Embryonic facial prominence (tissue), 1 donor: ENCODE results near the gene AGAP1.

Source experiments
- DNase-seq: peaks from one replicate; pipeline ENCODE4 v3.0.0-alpha.2; 2016; ENCODE audit errors: extremely low spot score

Gene AGAP1

DNA sequence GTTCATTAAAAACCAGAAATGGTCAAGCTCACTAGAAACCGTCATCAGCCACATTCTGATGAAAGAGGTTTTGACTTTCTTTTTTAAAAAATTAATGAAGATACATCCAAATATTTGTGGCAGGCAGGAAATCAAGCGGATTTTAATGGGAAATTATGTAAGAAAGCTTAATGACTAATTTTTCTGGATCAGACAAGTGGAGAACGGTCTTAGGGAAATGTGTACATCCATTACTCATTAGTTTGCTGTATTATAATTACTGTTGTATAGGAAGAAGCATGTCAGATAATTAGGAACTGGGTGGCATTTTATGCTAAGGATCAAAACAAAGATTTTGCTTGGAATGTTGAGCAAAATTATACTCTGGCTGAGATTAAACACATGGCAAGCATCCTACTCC lies 39.4 kb downstream of the AGAP1 start:
- DNase-seq: no peak

DNA sequence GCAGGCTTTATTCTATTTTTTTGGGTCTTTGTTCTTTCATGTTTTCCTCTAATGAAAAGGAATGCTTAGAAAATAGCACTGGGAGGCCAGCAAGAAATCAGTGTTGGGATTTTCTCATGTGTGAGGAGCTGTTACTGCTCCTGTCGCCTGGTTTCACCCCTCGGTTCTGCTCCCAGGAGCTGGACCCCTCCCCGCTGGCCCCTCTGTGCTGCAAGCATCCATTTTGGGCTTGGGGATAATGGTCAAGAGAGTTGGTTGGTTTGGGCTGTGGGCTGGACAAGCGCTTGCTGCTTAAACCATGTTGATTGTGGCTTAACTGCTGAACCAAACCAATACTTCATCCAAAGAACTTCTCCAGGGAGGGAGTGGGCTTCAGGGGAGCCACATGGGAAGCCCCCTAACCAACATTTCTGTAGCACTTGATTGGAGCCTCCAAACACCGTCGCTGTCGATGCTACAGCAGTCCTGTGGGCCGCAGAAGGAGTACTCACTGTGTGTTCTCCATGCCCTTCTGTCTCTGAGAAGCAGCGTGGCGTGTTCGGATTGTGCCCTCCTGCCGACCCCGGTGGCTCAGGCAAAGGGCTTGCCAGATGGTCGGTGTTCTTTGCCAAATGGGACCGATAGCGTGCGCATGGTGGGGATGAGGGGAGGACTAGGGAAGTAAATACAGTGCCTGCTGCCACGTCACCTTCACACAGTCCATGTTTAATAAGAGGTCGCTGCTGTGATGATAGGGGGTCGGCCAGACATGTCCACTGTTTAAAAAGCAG lies 40.0 kb downstream of the AGAP1 start:
- DNase-seq: no peak

DNA sequence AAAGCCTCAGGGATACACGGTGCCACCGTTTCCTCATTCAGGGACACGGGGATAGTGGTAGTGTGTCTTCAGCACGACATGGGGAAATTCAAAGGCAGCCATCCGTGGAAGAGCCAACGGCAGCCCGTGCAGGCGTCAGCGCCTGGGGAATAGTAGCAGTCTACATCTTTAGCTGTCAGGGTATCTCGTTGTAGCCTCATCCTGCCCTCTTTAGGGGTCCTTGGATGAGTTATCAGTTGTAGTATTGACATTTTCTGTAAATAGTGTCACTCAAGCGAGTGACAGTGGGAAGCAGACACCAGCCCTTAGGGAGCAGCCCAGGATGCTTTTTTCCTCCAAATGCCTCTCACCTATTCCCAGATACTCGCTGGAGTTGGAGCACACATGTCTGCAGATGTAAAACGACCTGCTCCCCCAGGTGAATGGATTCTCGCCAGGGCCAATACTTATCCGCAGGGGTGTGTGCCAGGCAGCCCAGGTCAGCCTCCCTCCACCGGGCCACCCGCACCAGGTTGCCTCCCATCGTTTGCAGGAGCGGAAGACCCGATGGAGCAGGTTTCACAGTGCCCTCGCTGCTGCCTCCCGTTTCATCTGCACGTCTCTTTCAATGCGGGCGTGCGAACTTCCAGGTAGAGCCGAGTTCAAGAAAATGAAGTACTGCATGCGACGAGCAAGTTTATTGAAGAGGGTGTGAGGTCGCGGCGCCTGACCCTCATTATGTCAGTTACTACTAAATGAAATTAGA lies 41.0 kb downstream of the AGAP1 start:
- DNase-seq: no peak

DNA sequence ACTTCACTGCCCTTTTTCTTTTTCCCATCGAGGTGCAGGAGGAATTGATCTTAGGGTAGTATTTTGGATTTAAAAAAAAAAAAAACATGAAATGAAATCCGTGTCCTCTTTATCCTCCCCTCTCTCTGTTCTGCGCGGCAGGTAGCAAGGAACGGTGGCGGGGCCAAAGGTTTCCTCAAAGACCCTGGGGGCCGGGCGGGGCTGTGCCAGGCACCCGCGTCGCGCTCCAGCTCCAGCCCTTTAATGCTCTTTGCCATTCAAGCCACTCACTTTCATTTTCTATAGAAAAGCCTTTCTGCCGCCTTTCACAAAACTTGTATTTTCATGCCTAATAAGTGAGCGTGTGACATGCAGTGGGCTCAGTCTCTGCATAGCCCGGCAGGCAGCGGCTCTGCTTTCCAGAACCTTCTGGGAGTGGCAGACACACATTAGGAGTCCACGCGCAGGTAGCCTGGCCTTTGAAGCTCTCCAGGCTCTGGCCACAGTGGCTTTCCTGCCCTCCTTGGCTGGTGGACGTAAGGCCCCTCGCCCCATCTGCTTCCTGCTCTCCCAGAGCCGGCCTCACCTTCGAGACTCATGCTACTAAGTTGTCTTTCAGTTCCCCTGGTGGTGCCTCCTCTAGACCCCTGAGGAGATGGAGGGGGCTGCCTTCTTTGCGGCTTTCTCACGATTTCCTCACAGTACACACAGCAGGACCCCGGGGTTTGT lies 41.7 kb downstream of the AGAP1 start:
- DNase-seq: no peak

DNA sequence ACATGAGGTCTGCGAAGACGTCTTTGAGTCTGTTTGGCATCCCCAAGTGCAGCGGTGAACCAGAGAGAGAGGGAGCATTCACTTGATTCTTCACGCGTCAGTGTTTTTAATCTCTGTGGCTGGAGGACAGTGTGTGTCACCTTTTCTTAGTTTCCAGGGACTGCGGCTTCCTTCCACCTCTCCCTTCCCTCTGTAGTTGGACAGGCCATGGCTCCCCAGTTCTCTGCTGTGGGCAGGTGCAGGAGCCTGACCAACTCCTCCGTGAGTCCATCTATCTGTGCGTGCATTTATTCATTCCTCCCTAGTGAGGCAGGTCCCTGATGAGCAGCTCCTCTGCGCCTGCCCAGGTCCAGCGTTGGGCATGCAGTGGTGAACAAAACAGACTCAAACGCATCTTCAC lies 42.9 kb downstream of the AGAP1 start:
- DNase-seq: no peak

DNA sequence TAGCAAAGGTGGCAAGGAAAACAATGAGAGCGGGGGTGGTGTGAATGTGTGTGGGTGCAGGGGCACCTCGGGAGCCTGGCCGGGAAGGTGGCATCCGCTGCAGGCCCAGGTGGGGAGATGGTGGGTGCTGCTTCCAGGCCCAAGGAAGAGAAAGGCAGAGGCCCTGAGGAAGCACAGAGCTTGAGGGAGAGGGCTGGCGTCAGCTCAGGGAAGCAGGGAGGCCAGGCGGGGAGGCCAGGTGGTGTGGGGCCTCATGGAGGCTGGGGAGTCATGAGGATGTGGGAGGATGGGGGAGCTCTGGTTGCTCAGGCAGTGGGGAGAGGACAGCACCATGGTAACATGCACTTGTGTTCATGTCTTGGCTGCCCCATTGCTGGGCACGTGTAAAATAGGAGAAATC lies 43.3 kb downstream of the AGAP1 start:
- DNase-seq: no peak

DNA sequence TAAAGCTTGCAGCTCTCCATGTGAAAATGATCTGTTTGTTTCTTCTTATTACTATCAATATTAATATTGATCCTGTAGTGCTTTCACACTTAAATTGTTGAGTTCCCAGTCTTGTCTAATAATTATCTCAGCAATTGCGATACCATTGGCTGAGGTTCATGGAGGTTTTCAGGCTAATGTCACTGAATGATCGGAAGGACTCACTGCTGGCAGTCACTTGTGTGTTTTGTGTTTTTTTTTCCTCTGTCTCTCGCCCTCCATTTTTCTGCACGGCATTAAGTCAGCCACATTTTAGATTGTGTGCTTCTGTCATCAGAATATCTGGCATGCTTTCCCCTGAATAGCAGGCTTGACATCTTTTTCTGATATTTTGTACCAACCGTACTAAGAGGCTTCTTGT lies 43.7 kb downstream of the AGAP1 start:
- DNase-seq: no peak

DNA sequence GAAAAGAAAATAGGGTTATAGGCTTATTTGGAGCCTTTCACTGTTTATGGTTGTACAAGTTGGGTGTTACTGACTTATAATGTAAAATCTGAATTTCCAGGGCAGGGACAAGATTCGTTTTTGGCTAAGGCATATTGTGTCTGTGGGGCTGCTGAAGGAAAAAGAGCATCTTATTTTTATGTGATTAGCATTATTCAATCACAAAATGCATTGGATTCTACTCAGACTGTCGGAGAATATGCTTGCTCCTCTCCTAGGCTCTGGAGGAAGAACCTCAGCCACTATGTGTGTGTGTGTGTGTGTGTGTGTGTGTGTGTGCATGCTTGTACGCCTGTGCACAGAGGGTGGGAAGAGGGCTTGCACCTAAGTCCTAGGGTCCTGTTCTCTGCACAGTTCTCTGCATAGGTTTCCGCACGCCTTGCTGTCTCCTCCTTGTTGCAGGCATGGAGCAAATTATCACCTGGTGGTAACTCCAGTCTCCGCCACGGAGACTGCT lies 44.3 kb downstream of the AGAP1 start:
- no peak for DNase-seq

DNA sequence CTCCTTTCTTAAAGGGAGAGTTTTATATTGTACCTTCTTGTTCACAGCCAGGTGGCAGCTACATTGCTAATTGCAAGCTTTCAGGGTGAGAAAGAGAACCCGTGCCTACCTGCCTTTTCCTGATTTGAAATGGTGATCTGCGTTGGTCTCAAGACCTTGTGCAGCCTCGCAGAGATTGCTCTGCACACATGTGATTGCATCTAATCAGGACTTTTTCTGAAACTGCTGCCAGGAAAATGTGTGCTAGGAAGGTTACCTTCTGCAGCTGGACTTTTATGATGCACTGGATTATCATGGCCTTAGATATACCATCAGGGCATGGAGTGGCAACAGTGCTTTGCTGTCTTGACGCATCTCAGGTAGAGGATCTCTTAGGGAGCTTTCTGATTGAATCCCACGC lies 45.1 kb downstream of the AGAP1 start:
- DNase-seq: no peak

DNA sequence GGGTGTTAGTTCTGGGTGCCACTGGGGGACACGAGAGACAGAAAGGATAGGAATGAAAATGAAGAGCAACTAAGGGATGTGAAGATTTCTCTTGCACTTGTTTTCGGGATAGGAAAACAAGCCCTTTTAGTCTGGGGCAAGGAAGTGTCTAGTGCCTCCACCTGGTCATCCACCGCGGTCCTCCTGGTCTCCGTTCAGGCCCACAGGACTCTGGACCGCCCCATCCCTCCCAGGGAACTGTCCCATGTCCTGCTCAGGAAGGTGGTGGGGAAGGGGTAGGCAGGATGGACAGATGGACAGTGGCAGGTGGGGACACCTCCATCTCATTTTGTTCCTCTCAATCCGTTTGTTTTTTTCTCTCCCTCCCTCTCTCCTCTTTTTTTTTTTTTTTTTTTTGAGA lies 45.9 kb downstream of the AGAP1 start:
- DNase-seq: no peak

DNA sequence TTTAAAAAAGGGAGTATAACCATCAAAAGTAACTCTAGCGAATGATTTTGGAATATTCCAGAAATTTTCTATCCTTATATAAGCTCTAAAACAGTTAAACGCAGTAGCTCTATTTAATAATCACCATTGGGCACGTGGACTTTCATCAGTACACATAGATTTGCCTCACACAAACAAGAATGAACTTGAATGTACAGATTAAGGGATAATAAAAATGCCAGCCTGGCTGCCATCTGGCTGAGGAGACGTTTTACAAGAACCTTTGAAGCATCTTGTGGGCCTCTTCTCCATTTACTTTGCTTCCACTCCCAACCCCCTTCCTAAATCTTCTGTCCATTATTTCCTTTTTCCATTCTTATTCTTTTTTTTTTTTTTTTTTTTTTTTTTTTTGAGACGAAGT lies 47.2 kb downstream of the AGAP1 start:
- DNase-seq: no peak

DNA sequence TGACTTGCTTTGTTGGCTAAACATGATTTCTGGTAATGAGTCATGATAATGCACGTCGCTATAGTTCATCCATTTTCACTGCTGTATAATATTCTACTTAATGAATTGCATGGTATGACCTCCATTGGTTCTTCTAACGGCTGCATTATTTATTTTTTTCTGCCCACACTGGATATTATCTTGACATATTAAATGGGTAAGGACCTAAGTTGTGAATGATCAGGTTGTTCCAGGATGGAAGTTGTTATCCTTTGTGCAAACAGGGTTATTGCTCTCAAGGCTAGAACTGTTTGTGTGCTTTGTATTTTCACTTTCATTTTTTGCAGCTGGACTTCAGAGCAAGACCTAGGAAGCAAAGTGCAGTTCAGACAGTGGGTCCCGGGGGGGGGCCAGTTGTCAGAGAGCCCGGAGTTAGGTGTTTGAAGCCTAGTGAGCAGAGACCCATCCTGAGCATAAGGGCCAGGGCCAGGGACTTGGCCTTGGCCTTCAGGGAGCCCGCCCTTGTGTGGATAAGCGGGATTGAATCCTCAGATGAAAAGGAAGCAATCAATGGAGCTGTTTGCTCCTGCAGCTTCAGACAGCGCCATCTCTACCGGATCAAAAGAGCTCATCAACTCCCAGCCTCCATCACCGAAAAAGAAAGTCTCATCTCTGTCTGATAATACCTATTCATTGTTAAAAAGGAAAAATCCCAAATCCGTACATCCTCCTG lies 48.2 kb downstream of the AGAP1 start:
- no peak for DNase-seq

DNA sequence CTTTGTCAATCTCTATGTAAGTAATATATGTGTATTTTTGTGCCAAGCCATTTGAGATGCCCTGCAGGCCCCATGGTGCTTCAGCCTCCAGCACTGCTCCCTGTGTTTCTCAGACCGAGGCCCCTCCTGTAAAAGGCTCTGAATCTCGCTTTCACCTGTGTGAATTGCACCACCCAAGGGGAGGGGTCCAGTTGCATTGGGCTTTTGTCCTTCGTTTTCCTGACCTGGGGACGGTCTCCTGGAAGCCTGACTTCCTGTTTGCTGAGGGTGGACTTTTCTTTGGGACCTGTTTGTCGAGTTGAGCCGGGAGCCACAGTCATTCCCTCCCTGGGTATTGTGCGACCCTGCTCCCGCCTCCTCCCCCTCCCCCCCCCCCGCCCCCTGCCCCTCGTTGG lies 48.9 kb downstream of the AGAP1 start:
- DNase-seq: no peak

DNA sequence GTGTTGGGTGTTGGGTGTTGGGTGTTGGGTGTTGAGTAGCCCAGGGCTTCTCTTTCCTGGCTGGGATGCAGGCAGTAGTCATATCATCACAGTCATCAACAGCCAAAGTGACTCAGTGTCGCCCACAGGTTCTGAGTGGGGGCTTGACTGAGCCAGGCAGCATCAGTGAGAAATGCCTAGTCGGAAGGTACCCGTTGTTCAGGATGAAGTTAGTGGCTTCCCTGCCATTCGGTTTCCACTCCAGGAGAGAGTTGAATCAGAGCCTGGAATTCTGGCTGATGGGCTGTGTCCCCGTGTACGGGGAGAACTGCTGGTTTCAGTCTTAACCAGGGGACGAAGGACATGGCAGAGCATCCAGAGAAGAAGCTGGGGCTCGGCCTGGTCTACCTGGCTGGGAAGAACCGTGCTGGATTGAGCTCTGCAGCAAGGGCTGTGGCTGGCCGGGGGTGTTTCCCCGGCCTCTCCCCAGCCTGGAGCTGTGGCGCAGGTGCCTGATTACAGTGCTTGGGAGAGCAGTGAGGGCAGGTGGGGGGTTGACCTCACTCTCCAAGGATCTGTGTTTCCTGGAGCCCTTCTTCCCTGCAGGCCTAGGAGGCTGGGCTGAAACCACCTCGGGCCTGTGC lies 49.4 kb downstream of the AGAP1 start:
- DNase-seq: no peak

DNA sequence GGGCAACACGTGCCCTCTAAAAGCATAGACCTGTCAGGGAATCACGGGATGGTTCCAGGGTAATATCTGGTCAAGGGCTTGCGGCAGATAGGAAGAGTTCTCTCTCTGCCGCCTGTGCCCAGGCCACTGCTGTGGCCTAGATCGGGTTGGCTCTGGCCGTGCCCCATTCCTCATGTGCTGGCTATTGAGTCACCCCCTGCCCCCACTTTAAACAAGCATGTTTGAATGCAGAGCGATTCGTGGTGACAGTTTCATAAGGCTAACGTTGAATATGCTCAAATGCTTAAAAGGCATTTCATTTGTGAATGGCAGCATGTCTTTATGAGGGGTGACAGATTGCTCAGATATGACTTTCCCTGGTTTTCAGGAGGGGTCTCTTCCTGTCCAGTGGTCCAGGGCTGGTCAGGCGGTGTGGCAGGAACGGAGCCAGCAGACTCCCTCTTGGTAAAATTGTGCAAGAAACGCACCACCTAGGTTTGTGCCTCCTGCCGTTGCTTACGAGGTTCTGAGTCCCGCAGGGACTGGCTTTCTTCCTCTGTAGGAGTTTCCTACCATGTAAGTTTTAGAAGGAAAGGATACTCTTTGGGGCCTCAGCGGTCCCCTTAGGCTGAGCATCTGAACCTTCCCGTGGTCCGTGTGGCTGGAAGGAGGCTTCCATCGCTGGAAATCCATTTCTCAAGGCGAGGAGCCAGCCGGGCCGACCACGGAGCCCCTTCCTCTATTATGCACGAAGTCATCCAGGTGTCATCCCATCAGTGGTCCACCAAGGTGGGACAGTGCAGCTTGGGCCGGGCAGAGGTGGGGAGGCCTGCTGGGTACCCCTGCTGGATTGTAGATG lies 50.2 kb downstream of the AGAP1 start:
- no peak for DNase-seq

DNA sequence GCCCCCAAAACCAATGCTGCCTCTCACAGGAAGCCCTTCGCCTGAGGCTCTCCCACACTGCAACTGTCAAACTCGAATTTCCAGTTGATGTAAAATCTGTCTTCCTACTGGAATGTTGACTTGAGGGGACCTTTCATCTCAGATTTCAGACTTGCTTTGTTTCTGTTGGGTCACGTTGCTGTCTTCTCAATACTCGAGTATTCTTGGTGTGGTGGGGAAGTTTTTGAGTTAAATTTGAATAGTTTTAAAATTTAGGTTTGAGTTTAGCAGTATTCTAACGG lies 50.8 kb downstream of the AGAP1 start:
- no peak for DNase-seq

DNA sequence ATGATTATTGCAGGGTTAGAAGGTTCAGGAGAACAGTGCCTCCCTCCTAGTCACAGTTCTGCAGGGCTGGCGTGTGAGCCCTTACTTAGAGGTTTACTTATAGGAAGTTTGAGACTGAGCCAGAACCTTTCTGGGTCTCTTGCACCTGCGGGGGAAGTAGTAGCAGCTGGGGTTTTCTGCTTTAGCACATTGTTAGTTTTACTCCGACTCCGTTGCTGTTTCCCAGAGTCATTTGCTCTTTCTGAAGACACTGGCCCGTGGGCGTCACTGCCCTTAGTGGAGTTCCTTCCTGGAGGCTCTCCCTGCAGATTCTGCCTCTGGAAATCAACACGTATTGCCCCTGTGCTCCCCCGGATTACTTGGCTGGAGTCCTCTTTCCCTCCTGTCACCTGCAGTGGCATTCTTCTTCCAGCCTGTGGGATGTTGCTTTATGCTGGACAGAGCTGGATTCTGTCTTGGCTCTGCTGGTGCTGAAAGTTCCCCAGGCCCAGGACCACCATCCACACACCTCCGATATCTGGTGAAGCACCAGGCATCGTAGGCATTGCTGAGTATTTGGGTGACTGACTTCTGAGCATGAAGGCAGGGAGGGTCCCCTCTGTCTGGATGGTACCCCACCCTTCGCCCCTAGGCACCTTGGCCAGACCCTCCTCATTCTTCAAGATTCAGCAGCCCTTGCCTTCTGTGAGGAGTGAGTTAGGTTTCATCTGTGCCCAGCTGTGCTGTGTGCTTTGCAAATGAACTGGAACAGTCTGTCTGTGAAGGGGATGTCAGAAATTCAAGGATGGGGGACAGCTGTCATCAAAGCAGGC lies 51.7 kb downstream of the AGAP1 start:
- DNase-seq: no peak

DNA sequence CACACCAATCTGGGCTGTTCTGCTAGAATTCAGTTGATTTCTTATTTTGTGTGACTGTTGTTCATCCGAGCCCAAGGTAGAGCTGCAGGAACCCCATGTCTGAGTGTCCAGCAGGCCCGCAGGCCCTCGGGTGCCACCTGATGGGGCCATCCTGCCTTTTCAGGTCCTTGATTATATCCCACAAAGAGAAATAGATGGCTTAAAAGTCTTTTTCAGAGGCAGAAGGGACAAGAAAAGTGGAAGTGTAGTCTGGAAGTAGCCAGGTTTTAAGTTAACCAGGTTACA lies 52.2 kb downstream of the AGAP1 start:
- DNase-seq: no peak

DNA sequence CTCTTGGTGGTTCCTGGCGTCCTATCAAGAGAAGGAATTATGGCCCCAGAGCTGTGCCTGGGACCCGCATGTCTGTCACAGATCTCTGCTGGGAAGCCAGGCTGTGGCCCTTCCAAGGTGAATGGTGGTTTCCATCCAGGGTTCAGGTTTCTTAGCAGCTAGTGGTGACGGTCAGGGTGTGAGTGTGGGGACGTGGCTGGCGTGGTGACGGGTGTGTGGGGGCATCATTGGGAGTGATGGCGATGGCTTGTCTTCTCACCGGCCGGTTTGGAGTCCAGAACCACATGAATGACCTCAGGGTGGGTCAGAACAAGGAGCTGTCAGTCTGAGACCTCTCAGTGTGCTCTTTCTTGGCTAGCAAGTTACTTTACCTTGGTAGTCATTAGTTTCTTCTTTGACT lies 52.6 kb downstream of the AGAP1 start:
- no peak for DNase-seq

DNA sequence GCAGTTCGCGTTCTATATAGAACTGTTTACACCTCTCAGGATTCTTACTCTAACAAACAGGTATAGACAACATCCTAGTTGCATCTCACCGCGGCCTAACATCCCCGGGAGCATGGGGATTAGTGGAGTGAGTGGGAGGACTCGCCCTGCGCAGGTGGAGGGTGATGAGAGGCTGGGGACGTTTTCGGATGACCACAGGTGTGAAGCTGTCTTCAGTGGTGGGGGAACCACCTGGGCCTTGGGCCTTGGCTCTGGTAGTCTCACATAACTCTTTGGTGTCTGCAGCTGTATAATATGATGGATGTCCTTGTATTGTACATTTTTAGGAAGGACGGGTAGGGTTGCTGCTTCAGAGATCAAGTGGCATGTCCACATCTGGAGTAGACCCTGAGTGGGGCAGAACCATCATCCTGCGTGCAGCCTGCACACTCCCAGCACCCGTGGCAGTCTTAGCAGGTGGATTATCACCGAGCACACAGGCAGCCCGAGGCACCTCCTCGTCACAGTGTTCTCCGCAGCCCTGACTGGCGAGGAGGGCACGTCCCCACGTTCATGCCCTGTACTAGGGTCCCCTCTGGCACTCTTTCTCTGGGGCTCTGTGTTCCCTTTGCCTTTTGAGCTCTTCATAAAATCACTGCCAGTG lies 56.0 kb downstream of the AGAP1 start:
- no peak for DNase-seq
